Endothelial cell of umbilical vein (primary cell): ENCODE results near the gene CPNE1. TPM values are rescaled to one million over a fixed set of nuclear protein-coding genes. Genes with fewer than 3 reads are reported as not detected.

Experiments used
- BruUV-seq: library from RNA; stranded (reverse); fragments of 400-500 nt; replicated peaks from 2 replicates; lab custom pipeline; 2021; lab: Mats Ljungman, UMichigan
- CTCF ChIA-PET: fragments of 300-600, 350-600 bp; sonication (Branson Sonifier 250); formaldehyde crosslinking; loops from one replicate; lab custom pipeline; 2021; ENCODE audit warnings: antibody characterized with exemption, inconsistent platforms; lab: Charles Lee
- POLR2A ChIA-PET: fragments of 300-600, 350-600 bp; sonication (Branson Sonifier 250); formaldehyde crosslinking; loops from one replicate; lab custom pipeline; 2021; ENCODE audit warnings: antibody characterized with exemption, inconsistent platforms; lab: Charles Lee
- DNase-seq: peaks from one replicate; pipeline ENCODE4 v3.0.0-alpha.2; 2011; ENCODE audit warnings: low read depth, low spot score
- FAIRE-seq: peaks from 2 replicates; lab custom pipeline; 2011; peaks lifted over from hg19 to GRCh38; lab: Jason Lieb, UNC
- H2AFZ ChIP-seq: 2 replicates; pipeline ENCODE4 v1.6.0; 2012; ENCODE audit warnings: low read depth, low read length, control low read depth, inconsistent platforms
- H3K27ac ChIP-seq: 2 replicates; pipeline ENCODE4 v1.5.1; 2011; ENCODE audit warnings: low read depth, mild to moderate bottlenecking, control low read depth, low read length, moderate library complexity; ENCODE audit not compliant: insufficient read depth
- H3K27me3 ChIP-seq, 2 experiments: 2 replicates each; pipeline versions ENCODE4 v1.6.0 to v1.6.1; 2011; ENCODE audit warnings: low read length in 2 of 2, mixed read lengths in 1 of 2; ENCODE audit not compliant: control insufficient read depth in 2 of 2, insufficient read depth in 2 of 2
- H3K36me3 ChIP-seq, 2 experiments: 2 replicates in 1 of 2; 3 replicates in 1 of 2; pipeline ENCODE4 v1.5.1; 2011; ENCODE audit warnings: low read length in 2 of 2, mild to moderate bottlenecking in 1 of 2, moderate library complexity in 1 of 2; ENCODE audit not compliant: control insufficient read depth in 2 of 2, insufficient read depth in 2 of 2; ENCODE audit errors: extremely low read depth in 1 of 2
- H3K4me1 ChIP-seq: 3 replicates; pipeline ENCODE4 v1.5.1; 2011; ENCODE audit warnings: mild to moderate bottlenecking, low read length; ENCODE audit not compliant: control insufficient read depth, insufficient read depth; ENCODE audit errors: extremely low read depth
- H3K4me2 ChIP-seq: 2 replicates; pipeline ENCODE4 v1.6.1; 2011; ENCODE audit warnings: low read length, control low read depth, mixed read lengths; ENCODE audit not compliant: insufficient read depth
- H3K4me3 ChIP-seq, 3 experiments: fragments of 200-600 bp in 1 of 3; sonication (generic), shearing (Covaris generic) in 1 of 3; replicated peaks in 1 of 3; 2 replicates each; pipeline ENCODE4 v1.5.1; 2011 to 2016; ENCODE audit warnings: control low read depth in 3 of 3, low read length in 3 of 3, mild to moderate bottlenecking in 2 of 3, inconsistent platforms in 1 of 3, low read depth in 1 of 3, moderate library complexity in 1 of 3; ENCODE audit not compliant: insufficient read depth in 1 of 3
- H3K79me2 ChIP-seq: 2 replicates; pipeline ENCODE4 v1.6.0; 2012; ENCODE audit warnings: low read length, inconsistent platforms; ENCODE audit not compliant: control insufficient read depth, insufficient read depth
- H3K9ac ChIP-seq: replicated peaks from 2 replicates; pipeline ENCODE3; 2011; ENCODE audit warnings: low read length, control low read depth; ENCODE audit not compliant: insufficient read depth; ENCODE audit errors: extremely low read depth
- H3K9me1 ChIP-seq: replicated peaks from 3 replicates; pipeline ENCODE4 v1.6.0; 2011; ENCODE audit warnings: mild to moderate bottlenecking, low read length; ENCODE audit not compliant: control insufficient read depth, insufficient read depth; ENCODE audit errors: extremely low read depth
- H3K9me3 ChIP-seq: replicated peaks from 2 replicates; pipeline ENCODE4 v1.5.1; 2012; ENCODE audit warnings: low read length, inconsistent platforms; ENCODE audit not compliant: control insufficient read depth, insufficient read depth
- H4K20me1 ChIP-seq: replicated peaks from 2 replicates; pipeline ENCODE3; 2011; ENCODE audit warnings: mild to moderate bottlenecking, low read length; ENCODE audit not compliant: control insufficient read depth, insufficient read depth; ENCODE audit errors: extremely low read depth
- CTCF ChIP-seq, 2 donors: IDR thresholded peaks; 1 replicate in 1 of 2; 2 replicates in 1 of 2; pipeline ENCODE4 v1.5.1; 2011; ENCODE audit warnings: low read length in 2 of 2, mild to moderate bottlenecking in 2 of 2, moderate library complexity in 2 of 2, control low read depth in 1 of 2, inconsistent platforms in 1 of 2, low read depth in 1 of 2; ENCODE audit not compliant: insufficient read depth in 1 of 2; ENCODE audit errors: extremely low read depth in 1 of 2
- EZH2 ChIP-seq: IDR thresholded peaks from 2 replicates; pipeline ENCODE4 v1.6.1; 2012; ENCODE audit warnings: borderline replicate concordance, low read depth, mild to moderate bottlenecking, moderate library complexity, low read length, inconsistent platforms; ENCODE audit not compliant: severe bottlenecking
- FOS ChIP-seq: IDR thresholded peaks from 2 replicates; pipeline ENCODE4 v1.6.1; 2011; ENCODE audit warnings: mild to moderate bottlenecking, low read length, moderate library complexity, borderline replicate concordance; ENCODE audit not compliant: insufficient read depth
- GATA2 ChIP-seq: IDR thresholded peaks from 2 replicates; pipeline ENCODE4 v1.7.0; 2011; ENCODE audit warnings: low read depth, mild to moderate bottlenecking, moderate library complexity, mixed read lengths, low read length; ENCODE audit not compliant: insufficient read length, insufficient read depth
- JUN ChIP-seq: IDR thresholded peaks from 2 replicates; pipeline ENCODE4 v1.6.1; 2011; ENCODE audit warnings: borderline replicate concordance, low read depth; ENCODE audit not compliant: insufficient read length, insufficient read depth
- MAX ChIP-seq: IDR thresholded peaks from 2 replicates; pipeline ENCODE4 v1.6.1; 2011; ENCODE audit not compliant: insufficient read depth, insufficient read length
- MYC ChIP-seq: IDR thresholded peaks from one replicate; pipeline ENCODE4 v1.6.1; 2011; ENCODE audit warnings: mild to moderate bottlenecking, low read depth, low read length
- POLR2A ChIP-seq: IDR thresholded peaks from 2 replicates; pipeline ENCODE4 v1.6.1; 2012; ENCODE audit warnings: low read depth, mild to moderate bottlenecking, control low read depth, low read length
- POLR2AphosphoS5 ChIP-seq: IDR thresholded peaks from 2 replicates; pipeline ENCODE4 v1.6.1; 2012; ENCODE audit warnings: low read depth, mild to moderate bottlenecking, control low read depth, low read length, moderate library complexity; ENCODE audit not compliant: insufficient read depth
- dilution Hi-C: fragments of 300-500 bp; cut with MboI; formaldehyde crosslinking; loops from one replicate; pipeline ENCODE4 v1.15.0; 2019; ENCODE audit warnings: low sequenced_read_pairs; ENCODE audit not compliant: extremely low pct_ligation_motif_present
- intact Hi-C: fragments of 100-400 bp; cut with micrococcal nuclease; formaldehyde crosslinking; loops from one replicate; pipeline ENCODE4 v1.10.0; 2022
- polyA plus RNA-seq, 4 experiments: library from polyadenylated mRNA; depleted of rRNA in 3 of 4; stranded (reverse) in 3 of 4; unstranded in 1 of 4; fragments of >200 nt; gene quantifications; 2 replicates each; pipeline versions ENCODE4 v1.2.1 to v1.2.3, GENCODE V29; 2011 to 2012; ENCODE audit warnings: missing spikeins in 1 of 4
- total RNA-seq: library from RNA; stranded (reverse); gene quantifications from 2 replicates; pipeline ENCODE4 v1.2.3, GENCODE V29; 2021

The CPNE1 gene
- total and polyA plus RNA-seq, 2 donors (not counting 3 experiments of a cell fraction or from before 2014, with no cell fraction given): 244 to 316 TPM

- CTCF ChIA-PET: no interaction called here
- Histone ChIP-seq H3K79me2 (peaks cover 87% of the 10 kb centered on the region), H3K36me3 (peaks cover 19 to 21% of the 10 kb centered on the region in 2 experiments), H2AFZ (no peak overlapping the region), H3K9ac (no peak overlapping the region), H3K27ac (no peak overlapping the region), H3K9me3 (no peaks in the 10 kb centered on the region), H3K4me2 (no peak overlapping the region), H3K4me1 (no peaks in the 10 kb centered on the region), H3K27me3 (no peaks in the 10 kb centered on the region), H3K4me3 (no peak overlapping the region), H4K20me1 (peaks cover 10% of the 10 kb centered on the region), H3K9me1 (no peaks in the 10 kb centered on the region)
- POLR2A ChIA-PET: no interaction called here
- dilution Hi-C loops (no loop called here), intact Hi-C loops (no loop called here)
- TF ChIP-seq POLR2A (no peak), EZH2 (no peak), GATA2 (no peak), MAX (no peak), FOS (no peak), CTCF (IDR thresholded peaks at IDR 0.05; ENCODE audit: extremely low read depth in 1 of 2, insufficient read depth in 1 of 2, low read depth in 1 of 2, low read length in 2 of 2) (no peak), MYC (no peak), POLR2AphosphoS5 (no peak), JUN (no peak)
- no TSS peak for BruUV-seq
- FAIRE-seq: no peak
- DNase-seq: no peak
Measured at GRCh38 chr20:35650632-35651031, 14.1 kb downstream of the CPNE1 start.
